Upper lobe of right lung (tissue), 1 donor: ENCODE results near the gene ITGAX. TPM values are rescaled to one million over a fixed set of nuclear protein-coding genes. Genes with fewer than 3 reads are reported as not detected.

ENCODE experiments used
- ATAC-seq: fragments of 200-7000 bp; cut with Tn5 transposase; one replicate; pipeline ENCODE4 v1.9.1; 2020; ENCODE audit warnings: mild to moderate bottlenecking, moderate library complexity
- DNase-seq: peaks from one replicate; pipeline ENCODE4 v3.0.0-alpha.2; 2020
- H3K27ac ChIP-seq: fragments of 200-600 bp; one replicate; pipeline ENCODE4 v1.8.0; 2022
- H3K27me3 ChIP-seq: fragments of 200-600 bp; one replicate; pipeline ENCODE4 v1.8.0; 2022; ENCODE audit warnings: mild to moderate bottlenecking
- H3K36me3 ChIP-seq: fragments of 200-600 bp; one replicate; pipeline ENCODE4 v1.8.0; 2022
- H3K4me1 ChIP-seq: fragments of 200-600 bp; one replicate; pipeline ENCODE4 v1.8.0; 2022
- H3K4me3 ChIP-seq: fragments of 200-600 bp; one replicate; pipeline ENCODE4 v1.8.0; 2022; ENCODE audit warnings: mild to moderate bottlenecking
- H3K9me3 ChIP-seq: fragments of 200-600 bp; one replicate; pipeline ENCODE4 v1.8.0; 2022
- CTCF ChIP-seq: fragments of 200-600 bp; IDR thresholded peaks from one replicate; pipeline ENCODE4 v1.8.0; 2022; ENCODE audit warnings: antibody characterized with exemption
- intact Hi-C: fragments of 100-400 bp; cut with DNase I; formaldehyde crosslinking; loops from one replicate; pipeline ENCODE4 v1.11.0; 2022
- total RNA-seq: library from RNA; stranded (reverse); fragmentation: NEBNext Ultra II Directional; extraction: Animal tissue kit (Norgen Biotek cat#: 25700); gene quantifications from one replicate; pipeline ENCODE4 v1.2.1, GENCODE V29; 2021
- donor health status: DM: no; HTN: yes; CAD: no; lungs with severe emphysema.

ITGAX gene
- total RNA-seq, 1 donor from 2014 or later, result 184 TPM

GRCh38 chr16:31395647-31396046 is 40.7 kb downstream of the ITGAX start:
- Histone ChIP-seq H3K27ac (no peak overlapping the region), H3K4me1 (no peaks in the 10 kb centered on the region), H3K4me3 (no peak overlapping the region), H3K27me3 (no peaks in the 10 kb centered on the region), H3K36me3 (no peaks in the 10 kb centered on the region), H3K9me3 (no peaks in the 10 kb centered on the region)
- intact Hi-C loops, result no loop called here
- no peak for DNase-seq
- peak; percentile 63 for ATAC-seq
- TF ChIP-seq CTCF, result no peak

- DNase-seq (no peak), ATAC-seq (no peak)
- Histone ChIP-seq H3K4me3 (no peak overlapping the region), H3K27me3 (no peaks in the 10 kb centered on the region), H3K4me1 (no peaks in the 10 kb centered on the region), H3K36me3 (no peaks in the 10 kb centered on the region), H3K9me3 (no peaks in the 10 kb centered on the region), H3K27ac (no peak overlapping the region)
- TF ChIP-seq CTCF, result no peak
- intact Hi-C loops, result no loop called here
Observed at GRCh38 chr16:31397096-31397660, 42.2 kb downstream of the ITGAX start.

- Histone ChIP-seq H3K9me3 (no peaks in the 10 kb centered on the region), H3K36me3 (no peaks in the 10 kb centered on the region), H3K27ac (no peak overlapping the region), H3K27me3 (no peaks in the 10 kb centered on the region), H3K4me1 (no peaks in the 10 kb centered on the region), H3K4me3 (no peak overlapping the region)
- TF ChIP-seq CTCF, result no peak
- intact Hi-C loops, result no loop called here
- no peak for ATAC-seq
- DNase-seq, result no peak
Observed at GRCh38 chr16:31397701-31398100, 42.7 kb downstream of the ITGAX start.

GRCh38 chr16:31400191-31400590 is 45.2 kb downstream of the ITGAX start:
- Histone ChIP-seq H3K4me1 (no peaks in the 10 kb centered on the region), H3K36me3 (no peaks in the 10 kb centered on the region), H3K27me3 (no peaks in the 10 kb centered on the region), H3K9me3 (no peaks in the 10 kb centered on the region), H3K4me3 (no peak overlapping the region), H3K27ac (no peak overlapping the region)
- no peak for TF ChIP-seq CTCF
- peak; percentile 47 for ATAC-seq
- intact Hi-C loops, result no loop called here
- DNase-seq, result no peak

GRCh38 chr16:31401436-31401835 is 46.5 kb downstream of the ITGAX start:
- ATAC-seq, result no peak
- no peaks in the 10 kb centered on the region for H3K9me3 ChIP-seq
- TF ChIP-seq CTCF, result no peak

GRCh38 chr16:31402687-31403086 is 47.7 kb downstream of the ITGAX start:
- Histone ChIP-seq H3K27ac (no peak overlapping the region), H3K27me3 (no peaks in the 10 kb centered on the region), H3K36me3 (no peaks in the 10 kb centered on the region), H3K9me3 (no peaks in the 10 kb centered on the region), H3K4me1 (no peaks in the 10 kb centered on the region), H3K4me3 (no peak overlapping the region)
- intact Hi-C loops, result no loop called here
- DNase-seq, result no peak
- no peak for ATAC-seq
- no peak for TF ChIP-seq CTCF

More at GRCh38 chr16:31401436-31401835, 46.5 kb downstream of the ITGAX start:
- no peaks in the 10 kb centered on the region for H3K4me1 ChIP-seq
- no peak overlapping the region for H3K4me3 ChIP-seq
- no peak for DNase-seq
- H3K36me3 ChIP-seq, result no peaks in the 10 kb centered on the region
- intact Hi-C loops, result no loop called here
- H3K27ac ChIP-seq, result no peak overlapping the region
- no peaks in the 10 kb centered on the region for H3K27me3 ChIP-seq
